B cell (primary cell): ENCODE measurements around the gene GIGYF2. TPM values are rescaled to one million over a fixed set of nuclear protein-coding genes. Genes with fewer than 3 reads are reported as not detected.

Experiments
- ATAC-seq: fragments of 200-7000 bp; cut with Tn5 transposase; one replicate; pipeline ENCODE4 v1.10.0; 2021; ENCODE audit warnings: low read depth, mild to moderate bottlenecking, moderate number of reproducible peaks, moderate library complexity
- CTCF ChIA-PET: fragments of 350-600 bp; sonication (Branson Sonifier 250); formaldehyde crosslinking; loops from one replicate; lab custom pipeline; 2021; ENCODE audit warnings: antibody characterized with exemption, inconsistent platforms; lab: Charles Lee
- POLR2A ChIA-PET: fragments of 350-600 bp; sonication (Branson Sonifier 250); formaldehyde crosslinking; loops from one replicate; lab custom pipeline; 2021; ENCODE audit warnings: antibody characterized with exemption; lab: Charles Lee
- DNase-seq: peaks from one replicate; pipeline ENCODE4 v3.0.0; 2013
- H2AFZ ChIP-seq: 2 replicates; pipeline ENCODE4 v1.6.1; 2012; ENCODE audit warnings: mild to moderate bottlenecking, low read depth, low read length; ENCODE audit not compliant: insufficient read depth, poor library complexity, severe bottlenecking
- H3K27ac ChIP-seq, 2 donors: 1 replicate in 1 of 2; 2 replicates in 1 of 2; pipeline ENCODE4 v1.5.1; 2012 to 2013; ENCODE audit warnings: low read length in 2 of 2, mild to moderate bottlenecking in 2 of 2, moderate library complexity in 1 of 2
- H3K27me3 ChIP-seq, 4 experiments: fragments of 200-600 bp in 1 of 4; sonication (generic) in 1 of 4; replicated peaks in 1 of 4; 1 replicate in 2 of 4; 2 replicates in 2 of 4; pipeline versions ENCODE4 v1.6.1 to v1.7.0; 2013 to 2016; ENCODE audit warnings: low read length in 3 of 4, mild to moderate bottlenecking in 2 of 4, mixed read lengths in 1 of 4, moderate library complexity in 1 of 4; ENCODE audit not compliant: insufficient read depth in 4 of 4, control insufficient read depth in 3 of 4; ENCODE audit errors: control extremely low read depth in 1 of 4
- H3K36me3 ChIP-seq, 2 experiments: replicated peaks in 1 of 2; 1 replicate in 1 of 2; 2 replicates in 1 of 2; pipeline versions ENCODE4 v1.6.1 to v1.7.1; 2013; ENCODE audit warnings: low read length in 1 of 2; ENCODE audit not compliant: insufficient read depth in 2 of 2, control insufficient read depth in 1 of 2; ENCODE audit errors: control extremely low read depth in 1 of 2, extremely low read depth in 1 of 2
- H3K4me1 ChIP-seq, 2 donors: fragments of 200-600 bp in 1 of 2; sonication (generic) in 1 of 2; 1 replicate in 1 of 2; 2 replicates in 1 of 2; pipeline versions ENCODE4 v1.5.1 to v1.6.1; 2013 to 2017; ENCODE audit warnings: low read length in 2 of 2; ENCODE audit not compliant: control insufficient read depth in 2 of 2, insufficient read depth in 2 of 2
- H3K4me2 ChIP-seq: replicated peaks from 2 replicates; pipeline ENCODE3; 2012; ENCODE audit warnings: mild to moderate bottlenecking, low read depth, low read length; ENCODE audit not compliant: poor library complexity, severe bottlenecking
- H3K4me3 ChIP-seq, 5 experiments: fragments of 200-600 bp in 1 of 5; sonication (generic) in 1 of 5; 1 replicate in 3 of 5; 2 replicates in 2 of 5; pipeline versions ENCODE4 v1.5.1 to v1.7.0; 2011 to 2016; ENCODE audit warnings: low read length in 4 of 5, mild to moderate bottlenecking in 4 of 5, low read depth in 2 of 5, control low read depth in 1 of 5, moderate library complexity in 1 of 5; ENCODE audit not compliant: insufficient read depth in 1 of 5; ENCODE audit errors: control extremely low read depth in 1 of 5, extremely low read depth in 1 of 5
- H3K79me2 ChIP-seq: fragments of 200-600 bp; sonication (generic); one replicate; pipeline ENCODE4 v1.6.0; 2016; ENCODE audit warnings: low read length; ENCODE audit not compliant: control insufficient read depth, insufficient read depth
- H3K9ac ChIP-seq: fragments of 200-600 bp; sonication (generic); 2 replicates; pipeline ENCODE4 v1.6.1; 2017; ENCODE audit warnings: mild to moderate bottlenecking, low read length, moderate library complexity
- H3K9me3 ChIP-seq, 3 donors: one replicate each; pipeline versions ENCODE4 v1.6.1 to v1.7.1; 2013; ENCODE audit warnings: low read length in 2 of 3; ENCODE audit not compliant: control insufficient read depth in 2 of 3, insufficient read depth in 1 of 3; ENCODE audit errors: control extremely low read depth in 1 of 3
- H4K20me1 ChIP-seq: 2 replicates; pipeline ENCODE4 v1.6.0; 2012; ENCODE audit warnings: mild to moderate bottlenecking, low read length; ENCODE audit not compliant: insufficient read depth, control insufficient read depth, poor library complexity, severe bottlenecking
- H3K27ac Mint-ChIP-seq: one replicate; pipeline ENCODE4 v1.8.0; 2021; ENCODE audit warnings: mixed read lengths
- H3K27me3 Mint-ChIP-seq: one replicate; pipeline ENCODE4 v1.8.0; 2021; ENCODE audit warnings: mixed read lengths
- H3K4me1 Mint-ChIP-seq: one replicate; pipeline ENCODE4 v1.8.0; 2021; ENCODE audit warnings: mixed read lengths
- H3K4me3 Mint-ChIP-seq: one replicate; pipeline ENCODE4 v1.8.0; 2021; ENCODE audit warnings: mixed read lengths
- H3K9me3 Mint-ChIP-seq: one replicate; pipeline ENCODE4 v1.8.0; 2022; ENCODE audit warnings: mixed read lengths; ENCODE audit not compliant: insufficient read depth
- EZH2 ChIP-seq: IDR thresholded peaks from 2 replicates; pipeline ENCODE4 v1.6.1; 2012; ENCODE audit warnings: borderline replicate concordance, low read depth, mild to moderate bottlenecking, moderate library complexity, low read length; ENCODE audit not compliant: insufficient read depth, poor library complexity, severe bottlenecking
- intact Hi-C: fragments of 100-400 bp; cut with micrococcal nuclease; formaldehyde crosslinking; loops from one replicate; pipeline ENCODE4 v1.10.0; 2022
- polyA plus RNA-seq: library from polyadenylated mRNA; depleted of rRNA; stranded (reverse); fragments of >200 nt; gene quantifications from 2 replicates; pipeline ENCODE4 v1.2.3, GENCODE V29; 2012
- total RNA-seq, 2 donors: library from RNA; stranded (reverse); fragments of 120-200 nt in 1 of 2; gene quantifications; 1 replicate in 1 of 2; 2 replicates in 1 of 2; pipeline versions ENCODE4 v1.2.3 to v1.2.4, GENCODE V29; 2013 to 2022
- TF ChIP-seq, protein P1 (sequence below): fragments of 200-600 bp; IDR thresholded peaks from one replicate; pipeline ENCODE4 v1.8.0; 2022; ENCODE audit warnings: antibody characterized with exemption, mild to moderate bottlenecking

GIGYF2 gene
- total and polyA plus RNA-seq, 2 donors (not counting 1 experiment from before 2014, with no cell fraction given) = 7.2 to 108 TPM

DNA sequence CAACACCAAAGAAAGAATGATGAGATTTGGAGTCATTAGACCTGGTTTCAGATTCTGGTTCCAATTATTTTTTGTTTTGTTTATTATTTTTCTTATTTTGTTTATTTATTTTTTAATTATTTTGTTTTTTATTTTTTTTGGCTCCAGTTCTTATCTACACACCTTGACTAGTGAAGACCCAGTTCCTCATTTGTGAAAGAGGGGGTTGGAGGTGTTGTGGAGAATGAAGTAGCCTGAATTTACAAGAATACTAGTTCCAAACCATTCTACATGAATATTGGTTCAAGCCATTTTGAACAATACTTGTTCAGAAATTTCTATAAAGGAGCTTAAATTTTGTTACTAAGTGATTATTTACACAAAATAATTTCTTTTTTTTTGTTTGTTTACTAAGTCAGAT is 86.1 kb downstream of the GIGYF2 start:
- Histone ChIP-seq H3K9me3 (no peaks in the 10 kb centered on the region), H3K4me3 (no peak overlapping the region), H3K27me3 (no peaks in the 10 kb centered on the region), H3K4me1 (no peaks in the 10 kb centered on the region), H3K9ac (no peak overlapping the region), H3K4me2 (no peak overlapping the region), H4K20me1 (no peaks in the 10 kb centered on the region), H3K36me3 (peaks cover 0 to 18% of the 10 kb centered on the region in 2 experiments), H2AFZ (no peak overlapping the region), H3K79me2 (peaks cover 5% of the 10 kb centered on the region), H3K27ac (no peak overlapping the region)
- POLR2A ChIA-PET = no interaction called here
- no peaks in the 10 kb centered on the region for H3K27me3 Mint-ChIP-seq
- CTCF ChIA-PET = no interaction called here
- TF ChIP-seq EZH2 = no peak
- TF ChIP-seq, protein P1, sequence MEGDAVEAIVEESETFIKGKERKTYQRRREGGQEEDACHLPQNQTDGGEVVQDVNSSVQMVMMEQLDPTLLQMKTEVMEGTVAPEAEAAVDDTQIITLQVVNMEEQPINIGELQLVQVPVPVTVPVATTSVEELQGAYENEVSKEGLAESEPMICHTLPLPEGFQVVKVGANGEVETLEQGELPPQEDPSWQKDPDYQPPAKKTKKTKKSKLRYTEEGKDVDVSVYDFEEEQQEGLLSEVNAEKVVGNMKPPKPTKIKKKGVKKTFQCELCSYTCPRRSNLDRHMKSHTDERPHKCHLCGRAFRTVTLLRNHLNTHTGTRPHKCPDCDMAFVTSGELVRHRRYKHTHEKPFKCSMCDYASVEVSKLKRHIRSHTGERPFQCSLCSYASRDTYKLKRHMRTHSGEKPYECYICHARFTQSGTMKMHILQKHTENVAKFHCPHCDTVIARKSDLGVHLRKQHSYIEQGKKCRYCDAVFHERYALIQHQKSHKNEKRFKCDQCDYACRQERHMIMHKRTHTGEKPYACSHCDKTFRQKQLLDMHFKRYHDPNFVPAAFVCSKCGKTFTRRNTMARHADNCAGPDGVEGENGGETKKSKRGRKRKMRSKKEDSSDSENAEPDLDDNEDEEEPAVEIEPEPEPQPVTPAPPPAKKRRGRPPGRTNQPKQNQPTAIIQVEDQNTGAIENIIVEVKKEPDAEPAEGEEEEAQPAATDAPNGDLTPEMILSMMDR = no peak
- no peak overlapping the region for H3K27ac Mint-ChIP-seq
- H3K4me3 Mint-ChIP-seq = no peak overlapping the region
- no peaks in the 10 kb centered on the region for H3K9me3 Mint-ChIP-seq
- DNase-seq = no peak
- no peak for ATAC-seq
- H3K4me1 Mint-ChIP-seq = peaks cover 5% of the 10 kb centered on the region
- intact Hi-C loops = no loop called here

DNA sequence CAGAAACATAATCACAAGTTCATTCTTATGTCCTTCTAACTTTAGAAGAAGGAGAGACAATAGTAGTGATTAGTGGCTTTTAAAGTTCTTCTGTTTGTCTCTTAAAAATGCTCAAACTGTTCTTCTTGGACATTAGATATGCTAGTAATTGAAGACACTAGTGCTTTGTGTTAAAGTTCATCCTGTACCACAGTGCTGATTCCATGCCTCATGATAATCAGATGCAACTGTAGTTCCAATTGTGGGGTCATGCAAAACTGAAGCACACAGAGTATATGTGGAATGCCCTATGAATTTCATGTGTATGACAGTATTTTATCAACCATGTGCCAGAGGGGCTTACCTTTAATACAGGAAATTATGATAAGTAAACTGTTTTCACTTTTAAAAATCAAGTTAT is 90.7 kb downstream of the GIGYF2 start:
- Histone ChIP-seq H3K4me1 (no peaks in the 10 kb centered on the region), H3K79me2 (peaks cover 5% of the 10 kb centered on the region), H3K4me2 (no peak overlapping the region), H3K9ac (no peak overlapping the region), H2AFZ (no peak overlapping the region), H3K9me3 (no peaks in the 10 kb centered on the region), H3K27ac (no peak overlapping the region), H3K36me3 (peaks cover 3 to 57% of the 10 kb centered on the region in 2 experiments), H3K4me3 (no peak overlapping the region), H3K27me3 (no peaks in the 10 kb centered on the region), H4K20me1 (no peaks in the 10 kb centered on the region)
- ChIA-PET CTCF (interaction anchor here (0.6 kb wide), 1 partner anchor 10 kb away, joined by 4 read pairs; no protein-coding TSS in a partner anchor), POLR2A (no interaction called here)
- no peaks in the 10 kb centered on the region for H3K9me3 Mint-ChIP-seq
- H3K4me1 Mint-ChIP-seq = no peaks in the 10 kb centered on the region
- H3K27me3 Mint-ChIP-seq = no peaks in the 10 kb centered on the region
- no peak overlapping the region for H3K27ac Mint-ChIP-seq
- ATAC-seq (no peak), DNase-seq (no peak)
- no peak overlapping the region for H3K4me3 Mint-ChIP-seq
- intact Hi-C loops = no loop called here
- TF ChIP-seq, protein P1 = no peak
- no peak for TF ChIP-seq EZH2
